LHCN-M2 (cell line): ENCODE data around the gene PLIN3. TPM values are rescaled to one million over a fixed set of nuclear protein-coding genes. Genes with fewer than 3 reads are reported as not detected.
"Not testable (repeated sequence)": the region's sequence is repeated elsewhere in the genome, so short reads cannot be mapped to it uniquely, and the experiment has no call there.

Experiments
- DNase-seq: peaks from one replicate; pipeline ENCODE4 v3.0.0-alpha.2; 2012; ENCODE audit warnings: low read depth
- total RNA-seq: library from RNA; depleted of rRNA; stranded (reverse); fragments of >200 nt; gene quantifications from 2 replicates; pipeline ENCODE4 v1.2.3, GENCODE V29; 2014

Gene PLIN3
- total RNA-seq, 1 experiment from 2014 or later = 379 TPM

GRCh38 chr19:4814625-4815425 is 52.6 kb downstream of the PLIN3 start:
- DNase-seq = peak; percentile 25

GRCh38 chr19:4811328-4812131 is 55.9 kb downstream of the PLIN3 start:
- peak; percentile 49 for DNase-seq

GRCh38 chr19:4807188-4807587 is 60.3 kb downstream of the PLIN3 start:
- no peak for DNase-seq

GRCh38 chr19:4806384-4806783 is 61.1 kb downstream of the PLIN3 start:
- DNase-seq = no peak

GRCh38 chr19:4805140-4805539 is 62.3 kb downstream of the PLIN3 start:
- DNase-seq = not testable (repeated sequence)

GRCh38 chr19:4803736-4804695 is 63.5 kb downstream of the PLIN3 start:
- peak; percentile 37 for DNase-seq

- DNase-seq = no peak
Measured at GRCh38 chr19:4802711-4803110, 64.8 kb downstream of the PLIN3 start.

- DNase-seq = no peak
Measured at GRCh38 chr19:4801085-4801619, 66.3 kb downstream of the PLIN3 start.

- no peak for DNase-seq
Measured at GRCh38 chr19:4800591-4801081, 66.8 kb downstream of the PLIN3 start.

GRCh38 chr19:4795400-4795799 is 72.1 kb downstream of the PLIN3 start:
- DNase-seq = no peak

- no peak for DNase-seq
Measured at GRCh38 chr19:4794971-4795370, 72.5 kb downstream of the PLIN3 start.

- not testable (repeated sequence) for DNase-seq
Measured at GRCh38 chr19:4793278-4793677, 74.2 kb downstream of the PLIN3 start.

- DNase-seq = not testable (repeated sequence)
Measured at GRCh38 chr19:4792866-4793195, 74.6 kb downstream of the PLIN3 start.

- DNase-seq = not testable (repeated sequence)
Measured at GRCh38 chr19:4792019-4792865, 75.2 kb downstream of the PLIN3 start.

- DNase-seq = peak; percentile 100
Measured at GRCh38 chr19:4791183-4792018, 76.1 kb downstream of the PLIN3 start, which contains the start of gene FEM1A. FEM1A (plus strand) TSS chr19:4791734; CDS start chr19:4791855, 121 bp downstream.
